Left cardiac atrium (tissue), 4 donors: ENCODE data around the gene ZDHHC22. TPM values are rescaled to one million over a fixed set of nuclear protein-coding genes. Genes with fewer than 3 reads are reported as not detected.
"Not testable (repeated sequence)": the region's sequence is repeated elsewhere in the genome, so short reads cannot be mapped to it uniquely, and the experiment has no call there.

Experiments
- ATAC-seq, 2 donors: fragments of 200-7000 bp; cut with Tn5 transposase; one replicate each; pipeline ENCODE4 v1.9.1; 2020; ENCODE audit warnings: mild to moderate bottlenecking in 2 of 2, moderate library complexity in 2 of 2
- DNase-seq: peaks from one replicate; pipeline ENCODE4 v3.0.0-alpha.2; 2020
- intact Hi-C, 2 donors: fragments of 100-400 bp; cut with DNase I; formaldehyde crosslinking; loops; one replicate each; pipeline versions ENCODE4 v1.14.1 to v1.15.1; 2022 to 2023
- long read RNA-seq: library from polyadenylated mRNA; unstranded; transcript quantifications from one replicate; pipeline ENCODE4 v2.0.0, GENCODE V29; 2021
- total RNA-seq, 2 donors: library from RNA; stranded (reverse); fragmentation: NEBNext Ultra II Directional; extraction: Animal tissue kit (Norgen Biotek cat#: 25700); gene quantifications; one replicate each; pipeline ENCODE4 v1.2.1, GENCODE V29; 2021
- donor health status: DM: no; HTN: yes; CAD: no.
- donor health status: DM: no; HTN: yes; CAD: no; lungs with severe emphysema.
- donor health status: DM: yes; HTN: yes; CAD: no.
- donor health status: Dilated cardiomyopathy.

ZDHHC22 gene
- total RNA-seq = not detected
- long read RNA-seq = 0 reads

DNA sequence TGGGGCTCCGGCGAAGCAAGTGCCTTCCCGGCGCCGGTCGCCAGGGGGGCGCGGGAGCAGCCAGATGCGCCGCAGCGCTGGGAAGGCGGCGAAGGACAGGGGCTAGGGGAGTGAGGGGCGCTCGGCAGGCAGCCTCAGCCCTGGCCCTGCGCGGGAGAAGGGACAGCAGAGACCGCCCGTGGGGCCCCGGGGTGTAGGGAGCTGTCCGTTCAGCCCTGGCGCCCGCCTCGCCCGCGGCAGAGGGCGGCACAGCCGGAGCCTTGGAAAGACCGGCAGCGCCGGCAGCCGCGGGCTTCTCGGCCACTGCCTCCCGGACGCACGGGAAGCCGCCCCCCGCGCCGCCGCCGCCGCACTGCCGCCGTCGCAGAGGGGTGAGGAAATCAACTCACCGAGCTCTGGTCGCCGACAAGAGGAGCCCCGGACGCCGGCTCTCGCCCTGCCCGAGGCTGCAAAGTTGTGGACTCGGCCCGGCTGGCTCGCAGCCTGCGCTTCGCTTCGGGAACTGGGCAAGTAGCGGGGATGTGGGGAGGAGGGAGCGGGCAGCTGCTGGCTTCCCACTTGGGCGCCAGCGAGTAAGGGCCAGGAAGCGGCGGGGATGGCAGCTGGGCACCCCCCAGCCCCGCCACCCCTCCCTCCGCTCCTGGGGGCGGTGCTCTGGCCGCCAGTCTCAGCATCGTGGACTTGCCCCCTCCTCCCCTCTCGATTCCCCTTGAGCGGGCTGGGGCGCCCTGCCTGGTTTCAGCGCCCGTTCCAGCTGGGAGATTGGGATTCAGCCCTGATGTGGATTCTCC is at the start of gene ZDHHC22:
Gene ZDHHC22, minus strand, starts transcription at position 578 of the 791 bp plus-strand sequence. CDS start 2,053 bp downstream, outside the sequence.
- intact Hi-C loops = no loop called here
- ATAC-seq (peak; percentile 49 to 60), DNase-seq (no peak)

GRCh38 chr14:77190977-77191376 is 49.4 kb upstream of the ZDHHC22 start:
- DNase-seq (no peak), ATAC-seq (no peak)
- intact Hi-C loops = no loop called here

- DNase-seq (no peak), ATAC-seq (no peak)
- intact Hi-C loops = no loop called here
These were observed 47.9 kb upstream of the ZDHHC22 start for GRCh38 chr14:77189479-77189878.

GRCh38 chr14:77187649-77188012 is 46.0 kb upstream of the ZDHHC22 start:
- intact Hi-C loops = no loop called here
- DNase-seq (no peak), ATAC-seq (no peak)

DNA sequence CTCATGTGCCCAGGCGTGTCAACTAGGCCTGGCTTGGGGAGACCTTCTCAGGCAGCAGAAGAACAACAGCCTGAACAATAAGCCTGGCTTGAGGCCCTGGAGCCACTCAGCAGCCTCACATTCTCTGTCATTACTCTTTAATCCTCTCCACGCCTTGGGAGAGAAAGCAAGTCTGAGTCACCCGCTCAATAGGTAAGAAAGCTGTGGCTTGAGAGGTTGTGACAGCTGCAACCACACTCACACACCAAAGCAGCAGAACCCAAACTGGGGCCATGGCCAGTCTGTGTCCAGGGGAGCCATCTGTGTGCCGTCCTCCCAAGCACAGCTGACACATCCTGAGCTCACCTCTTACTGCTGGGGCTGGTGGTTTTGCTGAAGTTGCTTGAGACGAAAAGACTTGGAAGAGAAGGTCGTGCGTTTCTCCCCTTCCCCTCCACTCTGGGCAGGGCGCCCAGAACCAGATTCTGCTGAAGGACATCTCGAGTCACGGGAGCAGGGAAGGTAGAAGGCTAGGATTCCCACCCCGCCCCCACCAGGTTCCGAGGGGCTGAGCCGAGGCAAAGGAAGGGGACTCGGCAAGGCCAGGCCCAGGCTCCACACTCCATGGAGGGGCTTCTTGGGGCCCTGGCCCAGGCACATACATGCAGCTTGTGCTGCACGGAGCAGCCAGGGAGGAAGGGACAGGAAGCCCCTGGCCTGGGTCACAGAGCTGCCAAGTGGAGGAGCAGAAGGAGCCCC is 45.5 kb upstream of the ZDHHC22 start:
- ATAC-seq (peak in 1 of 2 donors; percentile 53), DNase-seq (no peak)
- intact Hi-C loops = no loop called here

DNA sequence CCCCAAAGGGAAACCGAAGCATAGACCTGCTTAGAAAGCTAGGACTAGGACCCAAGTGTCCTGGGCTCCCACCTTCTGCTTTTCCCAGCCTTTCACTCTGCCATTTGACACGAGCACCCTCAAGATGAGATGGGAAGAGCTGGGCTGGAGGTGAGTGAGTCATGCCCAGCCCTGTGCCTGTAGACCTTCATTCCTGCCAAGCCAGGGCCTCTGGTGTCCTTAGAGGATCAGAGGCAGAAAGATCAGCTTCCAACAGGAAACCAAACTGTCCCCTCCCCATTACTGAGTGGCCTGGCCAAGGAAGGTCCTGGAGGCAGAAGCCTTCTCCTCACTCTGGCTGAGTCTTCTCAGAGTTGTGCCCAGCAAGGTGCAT is 43.5 kb upstream of the ZDHHC22 start:
- intact Hi-C loops = no loop called here
- ATAC-seq (no peak), DNase-seq (no peak)

DNA sequence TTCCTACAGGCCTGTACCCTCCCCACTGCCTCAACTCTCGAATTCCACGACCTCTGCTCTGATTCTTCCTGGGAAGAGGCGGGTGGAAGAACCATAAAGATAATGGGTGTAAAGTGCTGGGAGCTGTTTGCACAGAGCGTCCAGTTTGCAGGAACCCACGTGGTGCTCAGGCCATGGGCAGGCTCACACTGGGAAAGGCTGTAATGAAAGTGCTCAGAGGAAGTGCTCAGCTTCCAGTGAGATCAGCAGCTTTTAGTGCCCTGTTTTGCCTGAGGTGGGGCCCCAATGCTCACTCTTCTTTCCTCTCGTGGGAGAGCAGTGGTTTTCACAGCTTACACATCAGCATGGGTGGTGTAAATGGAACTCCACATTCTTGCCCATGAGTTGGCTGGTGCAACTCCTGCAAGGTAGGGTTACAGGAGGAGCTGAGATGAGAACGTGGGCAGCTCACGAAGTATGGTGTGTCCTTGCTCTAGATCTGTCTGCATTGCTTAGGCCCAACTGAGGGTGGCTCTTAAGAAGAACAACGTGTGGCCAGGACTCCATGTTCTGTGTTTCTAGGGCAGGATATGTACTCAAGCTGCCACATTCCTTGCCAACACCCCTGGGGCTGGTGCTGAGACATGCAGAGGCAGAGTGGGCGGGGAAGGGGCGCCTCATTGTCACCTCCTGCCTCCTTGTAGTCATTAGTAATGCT is 43.0 kb upstream of the ZDHHC22 start:
- DNase-seq (no peak), ATAC-seq (no peak)
- intact Hi-C loops = no loop called here

- no peak for ATAC-seq
- DNase-seq = no peak
- intact Hi-C loops = no loop called here
These were observed 42.3 kb upstream of the ZDHHC22 start for GRCh38 chr14:77183896-77184295.

DNA sequence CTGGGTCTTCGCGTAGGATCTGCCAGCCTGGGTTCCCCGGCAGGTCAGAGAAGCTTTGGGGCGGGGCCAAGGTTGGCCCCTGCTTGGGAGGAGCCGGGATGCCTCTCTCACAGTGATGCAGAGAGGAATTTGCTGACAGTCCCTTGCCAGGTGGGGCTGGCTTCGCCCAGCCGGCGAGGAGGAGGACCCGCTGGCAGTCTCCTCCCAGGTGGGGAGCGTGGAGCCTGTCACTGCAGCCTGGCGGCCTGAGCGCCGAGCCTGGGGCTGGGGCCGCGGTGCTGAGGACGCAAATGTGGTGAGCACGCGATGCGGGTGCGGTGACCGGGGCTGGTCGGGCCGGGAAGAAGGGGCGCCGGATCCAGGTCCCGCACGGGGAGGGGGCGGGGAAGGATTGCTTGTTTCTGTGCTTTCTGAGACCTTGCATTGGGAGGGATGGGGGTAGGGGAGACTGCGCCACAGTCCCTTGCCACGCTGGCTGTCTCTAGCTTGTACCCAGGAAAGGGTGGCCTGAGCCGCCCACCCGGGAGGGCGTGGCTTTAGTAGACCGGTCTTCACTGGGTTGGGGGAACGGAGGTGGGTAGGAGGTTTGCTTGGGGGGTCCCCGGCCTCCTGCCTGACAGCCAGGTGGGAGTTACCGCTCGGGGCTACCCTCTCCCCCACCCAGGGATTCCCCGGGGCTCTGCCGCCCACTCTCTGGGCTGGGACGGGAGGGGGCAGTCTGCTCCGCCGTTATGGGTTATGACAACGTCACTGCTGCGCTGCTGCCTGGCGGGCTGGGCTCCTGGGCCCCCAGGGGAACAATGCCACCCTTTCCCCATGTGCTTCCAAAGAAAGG is 40.2 kb upstream of the ZDHHC22 start, which contains the start of gene TMEM63C:
Gene TMEM63C, plus strand, starts transcription at position 196 of the 835 bp plus-strand sequence. CDS start 37,016 bp downstream, outside the sequence.
- no peak for DNase-seq
- intact Hi-C loops = no loop called here

DNA sequence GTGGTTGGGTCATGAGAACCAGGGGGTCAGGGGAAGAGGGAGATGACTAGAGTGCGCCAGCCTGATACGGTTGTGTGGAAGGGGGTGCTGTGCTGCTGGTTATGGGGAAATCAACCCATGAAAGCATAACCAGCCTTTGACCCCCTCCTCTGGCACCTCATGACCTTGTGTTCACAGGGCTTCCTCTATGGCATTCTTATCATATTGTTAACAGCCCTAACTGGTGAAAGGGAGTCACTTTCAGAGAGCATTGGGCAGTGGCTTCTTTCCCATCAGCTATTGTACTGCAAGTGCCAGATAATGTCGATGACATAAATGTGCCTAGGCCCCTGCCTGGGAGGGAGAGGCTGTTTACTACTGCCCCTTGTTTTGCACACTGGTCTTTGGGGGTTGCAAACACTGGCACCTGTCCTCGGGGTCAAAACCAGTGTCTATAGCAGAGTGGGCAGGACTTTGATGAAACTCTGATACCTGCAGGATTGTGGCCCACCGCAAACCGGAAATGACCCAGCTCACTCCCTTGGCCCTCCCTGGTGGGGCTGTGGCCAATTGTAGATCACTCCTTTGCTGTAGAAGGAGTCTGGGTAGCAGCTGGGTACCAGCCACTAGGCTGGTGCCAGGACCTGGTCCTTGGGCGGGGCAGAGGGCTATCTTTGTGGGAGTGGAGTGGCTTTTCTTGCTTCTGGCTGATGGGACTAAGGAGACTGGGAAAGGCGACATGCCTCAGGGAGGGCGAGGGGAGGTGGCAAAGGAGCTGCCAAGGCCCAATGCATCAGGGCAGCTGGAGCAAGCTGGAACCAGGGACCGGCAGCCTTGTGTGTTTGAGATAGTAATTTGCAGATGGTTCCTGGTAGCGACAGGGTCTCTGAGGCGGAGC is 39.4 kb upstream of the ZDHHC22 start:
- intact Hi-C loops = no loop called here
- no peak for DNase-seq

More for the DNA sequence above, 40.2 kb upstream of the ZDHHC22 start, which contains the start of gene TMEM63C:
- peak; percentile 59 to 65 for ATAC-seq

GRCh38 chr14:77178656-77179055 is 37.1 kb upstream of the ZDHHC22 start:
- ATAC-seq = no peak

More for the DNA sequence above, 39.4 kb upstream of the ZDHHC22 start:
- peak in 1 of 2 donors; percentile 23 for ATAC-seq

DNA sequence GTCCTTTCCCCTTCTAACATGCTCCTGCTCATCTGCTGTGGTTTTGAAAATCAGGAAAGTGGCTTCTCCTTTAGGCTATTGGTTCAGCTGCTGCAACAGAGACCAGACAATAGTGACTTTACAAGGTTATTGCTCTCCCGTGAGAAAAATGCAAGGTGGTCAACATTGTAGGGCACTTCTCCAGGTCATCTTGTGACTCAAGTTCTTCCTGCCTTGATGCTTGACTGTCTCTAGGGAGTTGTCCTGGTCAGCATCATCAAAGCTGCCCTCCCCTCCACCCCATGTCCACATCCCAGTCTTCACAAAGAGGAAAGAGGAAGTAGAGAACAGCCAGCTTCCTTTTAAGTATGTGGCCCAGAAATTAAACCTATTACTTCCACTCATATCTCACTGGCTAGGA is 36.1 kb upstream of the ZDHHC22 start:
- ATAC-seq (no peak), DNase-seq (no peak)

More at GRCh38 chr14:77178656-77179055, 37.1 kb upstream of the ZDHHC22 start:
- intact Hi-C loops = no loop called here
- no peak for DNase-seq

GRCh38 chr14:77175843-77176242 is 34.3 kb upstream of the ZDHHC22 start:
- intact Hi-C loops = no loop called here
- ATAC-seq = no peak
- no peak for DNase-seq

More for the DNA sequence above, 36.1 kb upstream of the ZDHHC22 start:
- intact Hi-C loops = no loop called here

DNA sequence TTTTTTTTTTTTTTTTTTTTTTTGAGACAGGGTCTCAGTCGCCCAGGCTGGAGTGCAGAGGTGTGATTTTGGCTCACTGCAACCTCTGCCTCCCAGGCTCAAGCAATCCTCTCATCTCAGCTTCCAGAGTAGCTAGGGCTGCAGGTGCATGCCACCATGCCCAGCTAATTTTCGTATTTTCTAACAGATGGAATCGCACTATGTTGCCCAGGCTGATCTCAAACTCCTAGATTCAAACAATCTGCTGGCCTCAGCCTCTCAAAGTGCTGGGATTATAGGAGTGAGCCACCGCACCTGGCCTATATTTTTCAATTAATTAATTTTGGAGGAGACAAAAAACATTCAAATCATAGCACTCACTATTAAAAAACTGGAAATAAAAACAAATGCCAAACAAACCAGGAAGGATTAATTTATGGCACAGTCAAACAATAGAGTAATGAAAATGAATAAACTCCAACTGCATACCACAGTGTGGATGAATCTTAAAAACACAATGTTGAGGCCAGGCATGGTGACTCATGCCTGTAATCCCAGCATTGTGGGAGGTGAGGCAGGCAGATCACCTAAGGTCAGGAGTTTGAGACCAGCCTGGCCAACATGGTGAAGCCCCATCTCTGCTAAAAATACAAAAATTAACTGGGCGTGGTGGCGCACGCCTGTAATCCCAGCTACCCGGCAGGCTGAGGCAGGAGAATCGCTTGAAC is 32.5 kb upstream of the ZDHHC22 start:
- intact Hi-C loops, DNase-seq, ATAC-seq: not testable (repeated sequence)

GRCh38 chr14:77172916-77173315 is 31.3 kb upstream of the ZDHHC22 start:
- intact Hi-C loops = no loop called here
- ATAC-seq (no peak), DNase-seq (no peak)

DNA sequence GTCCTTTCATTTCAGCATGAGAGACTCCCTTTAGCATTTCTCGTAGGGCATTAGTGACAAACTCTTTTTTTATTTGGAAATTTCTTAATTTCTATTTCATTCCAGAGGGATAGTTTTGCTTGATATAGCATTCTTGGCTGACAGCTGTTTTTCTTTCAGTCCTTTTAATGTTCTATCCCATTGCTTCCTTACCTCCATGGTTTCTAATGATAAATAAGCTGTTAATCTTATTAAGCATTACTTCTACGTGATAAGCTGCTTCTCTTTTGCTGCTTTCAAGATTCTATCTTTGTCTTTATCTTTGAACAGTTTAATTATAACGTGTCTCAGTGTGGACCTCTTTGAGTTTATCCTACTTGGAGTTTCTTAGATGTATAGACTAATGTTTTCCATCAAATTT is 28.5 kb upstream of the ZDHHC22 start:
- DNase-seq (no peak), ATAC-seq (no peak)
- intact Hi-C loops = no loop called here

- DNase-seq = no peak
- ATAC-seq = no peak
- intact Hi-C loops = no loop called here
These were observed 19.4 kb upstream of the ZDHHC22 start for GRCh38 chr14:77161011-77161410.
